NCI-H345 (cell line): ENCODE measurements around the gene C5orf15.
A peak's percentile ranks its signal among the peaks of the same experiment; 100 is the strongest.
"Not testable (repeated sequence)": the region's sequence is repeated elsewhere in the genome, so short reads cannot be mapped to it uniquely, and the experiment has no call there.

Experiments
- DNase-seq: peaks from one replicate; lab custom pipeline; 2025; lab: John Stamatoyannopoulos, UW

Gene C5orf15

DNA sequence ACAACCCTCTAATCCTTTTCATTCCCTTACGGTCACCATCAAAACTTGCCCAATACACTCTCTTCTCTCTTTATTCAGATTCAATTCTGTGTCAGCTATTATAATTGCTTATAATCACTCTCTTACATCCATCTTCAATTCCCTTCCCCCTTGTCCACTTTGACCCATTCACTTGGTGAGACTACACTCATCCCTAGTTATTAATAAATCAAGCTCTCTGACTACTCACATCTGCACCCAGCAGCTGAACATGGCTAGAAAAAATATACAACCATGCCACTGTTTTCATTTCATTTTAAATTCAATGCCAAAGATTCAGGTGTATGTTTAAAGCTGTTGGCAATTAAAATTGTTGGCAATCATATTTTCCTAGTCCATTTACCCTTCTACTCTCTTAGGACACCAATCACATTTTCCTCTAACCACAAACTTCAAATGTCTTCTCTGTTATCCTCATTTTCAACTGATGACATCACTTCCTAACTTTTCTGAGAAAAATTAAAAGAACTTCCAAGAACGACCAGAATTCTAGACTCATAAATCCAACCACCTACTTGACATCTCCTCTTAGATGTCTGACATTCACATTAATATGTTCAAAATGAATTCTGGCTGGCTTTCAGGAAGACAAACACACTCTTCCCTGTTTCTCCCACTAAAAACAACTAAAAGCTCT is 5.5 kb downstream of the C5orf15 start:
- no peak for DNase-seq

DNA sequence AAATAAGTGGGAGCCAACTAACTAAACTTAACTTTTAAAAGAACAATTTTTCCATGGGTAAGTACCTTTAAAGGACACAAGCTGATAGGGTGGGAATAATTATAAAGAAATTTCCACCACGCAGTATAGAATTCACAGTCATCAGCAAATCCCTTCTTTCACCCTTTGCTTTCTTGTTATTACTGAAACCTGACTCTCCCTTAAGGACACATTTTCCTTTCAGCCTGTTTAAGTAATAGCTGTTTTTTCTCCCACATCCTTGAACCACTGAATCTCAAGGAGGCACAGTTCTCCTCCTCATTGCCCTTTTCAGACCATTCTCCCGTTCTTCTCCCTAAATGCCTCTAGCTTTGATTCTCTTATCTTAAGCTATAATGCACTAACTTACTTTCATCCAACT is 6.3 kb downstream of the C5orf15 start:
- no peak for DNase-seq

DNA sequence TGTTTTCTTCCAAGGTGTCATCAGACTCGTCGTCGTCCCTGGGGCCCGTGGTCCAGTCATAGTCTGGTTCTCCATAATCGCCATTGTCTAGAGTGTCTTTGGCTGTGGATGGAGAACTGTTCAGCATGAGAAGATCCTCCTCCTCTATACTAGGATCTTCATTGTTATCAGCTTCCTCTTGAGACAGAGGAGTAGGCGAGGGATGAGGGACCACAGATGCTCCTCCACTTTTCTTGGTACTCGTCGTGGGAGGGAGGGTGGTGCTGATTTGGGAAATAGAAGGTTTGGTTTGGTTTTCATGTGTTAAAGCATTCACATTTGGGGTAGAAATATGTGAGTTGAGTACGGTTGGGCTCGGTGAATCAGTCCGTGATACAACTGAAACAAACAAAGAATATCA is 8.8 kb downstream of the C5orf15 start:
- no peak for DNase-seq

DNA sequence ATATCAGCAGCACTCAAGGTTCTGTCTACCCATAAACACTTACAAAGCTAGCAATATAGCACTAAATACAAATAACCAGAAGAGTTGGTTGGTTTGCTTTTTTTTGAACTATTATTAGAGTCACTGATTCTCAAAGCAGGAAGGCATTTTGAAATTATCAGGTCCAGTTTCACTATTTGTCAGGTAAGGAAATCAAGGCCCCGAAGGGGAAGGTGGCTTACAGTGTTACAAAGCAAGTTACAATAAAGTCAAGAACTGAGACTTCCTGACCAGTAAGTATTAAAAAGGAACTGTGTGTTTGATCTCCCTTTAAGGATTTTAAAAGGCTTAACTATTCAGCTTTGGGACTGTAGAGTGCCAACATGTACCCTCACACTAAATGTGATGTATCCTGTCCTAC is 10.8 kb downstream of the C5orf15 start:
- DNase-seq: no peak

DNA sequence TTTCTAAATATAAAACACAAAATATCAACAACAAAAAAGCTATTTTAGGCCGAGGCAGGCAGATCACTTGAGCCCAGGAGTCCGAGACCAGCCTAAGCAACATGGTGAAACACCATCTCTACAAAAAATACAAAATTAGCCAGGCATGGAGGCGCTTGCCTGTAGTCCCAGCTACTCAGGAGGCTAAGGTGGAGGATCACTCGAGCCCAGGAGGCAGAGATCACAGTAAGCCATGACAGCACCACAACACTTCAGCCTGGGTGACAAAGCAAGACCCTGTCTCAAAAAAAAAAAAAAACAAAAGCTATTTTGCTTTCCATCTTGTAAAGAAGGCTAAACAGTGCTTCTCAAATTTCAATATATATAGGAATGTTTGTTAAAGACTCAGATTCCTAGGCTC is 11.3 kb downstream of the C5orf15 start:
- DNase-seq: no peak

DNA sequence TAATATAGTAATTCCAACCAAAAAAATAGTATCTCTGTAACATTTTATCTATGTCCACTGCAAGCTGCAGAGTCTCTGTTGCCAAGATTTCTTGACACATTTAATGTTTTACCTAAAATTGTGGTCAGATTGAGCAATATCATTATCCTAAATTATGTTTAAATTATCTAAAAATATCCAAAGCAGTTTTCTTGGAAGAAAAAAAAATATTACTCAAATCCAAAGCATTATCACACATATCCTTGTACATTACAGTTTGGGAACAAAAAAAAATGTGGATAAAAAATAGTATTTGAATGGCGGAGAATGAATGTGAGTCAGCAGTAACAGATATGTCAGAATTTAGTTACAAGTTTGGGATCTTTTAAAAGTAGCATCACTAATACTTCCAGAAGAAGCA is 12.2 kb downstream of the C5orf15 start:
- not testable (repeated sequence) for DNase-seq

DNA sequence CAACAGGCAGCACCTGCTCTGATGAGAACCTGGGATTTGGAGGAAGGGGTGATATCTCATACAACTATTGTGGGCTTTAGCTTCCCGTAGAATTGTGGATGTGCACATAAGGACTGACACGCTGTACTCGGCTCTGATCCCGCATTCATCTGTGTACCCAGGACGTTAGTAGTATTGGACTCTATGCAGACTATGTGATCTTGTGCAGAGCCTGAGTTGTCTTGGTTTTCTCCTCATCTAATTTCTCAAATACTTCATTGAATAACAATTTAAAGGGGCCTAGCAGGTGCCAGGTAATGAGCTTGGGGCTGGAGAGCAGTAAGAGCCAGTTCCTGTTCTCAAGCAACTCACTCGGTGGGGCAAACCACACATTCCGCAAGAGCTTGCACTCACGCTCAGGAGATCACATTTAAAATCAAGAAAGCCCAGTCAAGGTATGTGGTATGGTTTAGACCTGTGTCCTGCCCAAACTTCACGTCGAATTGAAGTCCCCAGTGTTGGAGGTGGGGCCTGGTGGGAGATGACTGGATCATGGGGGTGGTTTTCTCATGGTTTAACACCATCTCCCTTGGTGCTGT is 14.8 kb downstream of the C5orf15 start:
- DNase-seq: no peak

DNA sequence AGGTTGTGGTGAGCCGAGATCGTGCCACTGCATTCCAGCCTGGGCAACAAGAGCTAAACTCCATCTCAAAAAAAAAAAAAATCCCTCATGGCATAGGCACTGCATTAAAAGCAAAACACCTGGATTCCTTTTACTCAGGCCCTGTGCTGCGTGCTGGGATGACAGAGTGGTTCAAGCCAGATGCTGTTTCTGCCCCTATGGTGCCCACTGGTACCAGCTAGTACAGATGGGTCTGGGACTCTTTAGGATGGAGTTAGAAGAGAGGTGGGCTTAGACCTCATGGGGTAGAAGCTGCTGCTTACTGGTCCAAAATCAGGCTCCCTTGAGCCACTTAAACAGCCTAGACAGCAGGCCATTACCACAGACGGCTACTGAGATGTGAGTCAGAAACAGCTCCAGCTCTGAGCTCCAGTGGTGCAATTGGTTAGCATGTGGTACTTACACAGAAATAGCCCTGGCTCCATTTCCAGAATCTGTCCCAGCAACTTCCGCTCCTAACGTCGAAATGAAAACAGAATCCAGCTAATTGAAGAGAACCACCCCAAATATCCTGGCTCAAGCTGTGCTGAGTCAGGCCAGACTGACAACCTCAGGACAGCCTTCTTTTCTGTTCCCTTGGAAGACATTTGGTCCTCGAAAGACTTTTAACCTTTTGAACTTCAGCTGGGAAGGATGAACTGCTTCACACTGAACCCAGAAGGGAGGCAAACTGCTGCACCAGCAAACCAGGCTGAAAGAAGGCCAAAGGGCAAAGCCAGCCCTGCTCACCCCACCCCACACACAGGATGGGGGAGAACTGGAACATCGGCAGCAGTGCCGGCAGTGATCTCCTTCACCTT is 15.5 kb downstream of the C5orf15 start:
- no peak for DNase-seq

DNA sequence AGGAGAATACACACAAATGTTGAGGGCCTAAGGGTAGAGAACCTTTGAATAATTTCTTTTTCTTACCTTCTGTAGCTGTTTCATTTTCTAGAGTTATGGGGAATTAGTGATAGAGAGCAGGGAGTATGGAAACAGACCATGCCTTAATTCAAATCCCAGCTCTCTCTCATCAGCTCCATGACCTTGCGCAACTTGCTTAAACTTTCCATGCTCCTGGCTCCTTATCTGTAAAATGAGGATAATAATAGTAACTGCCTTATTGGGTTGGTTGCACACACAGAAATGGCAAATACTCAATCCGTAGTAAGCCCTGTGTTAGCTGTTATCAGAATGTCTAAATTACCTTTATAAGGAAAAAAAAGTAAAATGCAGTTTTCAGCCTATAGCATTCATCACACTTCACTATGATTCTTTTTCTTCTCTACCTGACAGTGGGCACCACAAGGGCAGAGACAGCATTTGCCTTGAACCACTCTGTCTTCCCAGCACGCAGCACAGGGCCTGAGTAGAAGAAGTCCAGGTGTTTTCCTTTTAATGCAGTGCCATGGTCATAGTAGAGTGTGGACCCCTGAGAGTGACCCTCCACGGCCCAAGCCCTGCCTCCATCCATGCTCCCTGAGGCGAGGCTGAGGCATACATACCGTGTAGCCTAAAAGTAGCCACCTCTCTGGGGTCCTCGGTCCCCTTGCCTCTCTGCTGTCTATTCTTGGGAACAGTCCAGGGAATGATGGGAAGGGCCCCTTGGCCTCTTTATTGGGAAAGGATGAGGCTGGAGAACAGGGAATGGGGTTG is 17.4 kb downstream of the C5orf15 start:
- no peak for DNase-seq

DNA sequence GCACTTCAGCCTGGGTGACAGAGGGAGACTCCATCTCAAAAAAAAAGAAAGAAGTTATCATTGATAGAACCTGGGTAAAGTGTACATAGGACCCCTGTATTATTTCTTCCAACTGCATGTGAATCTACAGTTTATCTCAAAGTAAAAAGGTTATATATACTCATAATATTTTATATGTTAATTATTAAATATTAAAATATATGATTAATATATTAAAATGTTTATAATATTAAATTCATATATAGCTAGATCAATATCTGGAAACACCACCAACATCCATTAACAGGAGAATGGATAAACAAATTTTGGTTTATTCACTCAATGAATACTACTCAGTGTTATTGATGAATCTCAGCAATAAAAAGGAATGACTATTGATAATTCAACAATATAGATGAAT is 19.7 kb downstream of the C5orf15 start:
- DNase-seq: no peak

DNA sequence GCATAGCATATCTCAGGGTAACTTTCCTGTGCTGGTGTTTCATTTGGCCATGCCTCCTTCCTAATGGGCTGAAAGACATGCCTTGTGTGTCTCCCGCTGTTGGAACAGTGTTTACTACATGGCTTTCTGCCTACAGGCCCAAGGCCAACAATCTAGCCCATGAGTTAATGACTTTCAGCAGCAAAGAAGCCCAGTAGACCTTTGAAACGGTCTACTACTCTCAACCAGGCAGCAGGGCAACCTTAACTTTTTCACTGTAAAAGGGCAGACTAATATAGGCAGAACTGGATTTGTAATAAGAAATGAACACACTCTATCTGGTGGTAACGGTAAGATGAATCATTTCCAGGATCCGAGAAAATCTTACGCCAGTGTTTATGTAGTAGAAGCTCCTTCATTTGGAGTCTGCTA is 21.0 kb downstream of the C5orf15 start:
- no peak for DNase-seq

DNA sequence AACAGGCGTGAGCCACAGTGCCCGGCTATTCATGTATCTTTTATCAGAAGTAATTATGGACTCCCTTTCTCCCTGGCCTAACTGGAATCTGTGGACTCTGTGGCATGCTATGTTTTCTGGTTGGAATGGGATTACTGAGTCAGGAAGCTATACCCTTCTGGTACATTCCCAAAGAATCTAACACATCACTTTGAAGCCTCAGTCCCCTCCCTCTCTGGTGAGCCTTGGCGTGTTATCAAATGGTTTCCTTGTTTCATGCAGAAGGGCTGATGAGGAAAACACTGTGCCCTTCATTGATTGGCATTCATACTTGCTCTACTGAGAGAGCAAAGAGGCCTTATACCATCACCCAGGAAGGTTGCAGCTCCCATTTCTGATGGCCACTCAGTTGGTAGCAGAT is 22.9 kb downstream of the C5orf15 start:
- DNase-seq: no peak

DNA sequence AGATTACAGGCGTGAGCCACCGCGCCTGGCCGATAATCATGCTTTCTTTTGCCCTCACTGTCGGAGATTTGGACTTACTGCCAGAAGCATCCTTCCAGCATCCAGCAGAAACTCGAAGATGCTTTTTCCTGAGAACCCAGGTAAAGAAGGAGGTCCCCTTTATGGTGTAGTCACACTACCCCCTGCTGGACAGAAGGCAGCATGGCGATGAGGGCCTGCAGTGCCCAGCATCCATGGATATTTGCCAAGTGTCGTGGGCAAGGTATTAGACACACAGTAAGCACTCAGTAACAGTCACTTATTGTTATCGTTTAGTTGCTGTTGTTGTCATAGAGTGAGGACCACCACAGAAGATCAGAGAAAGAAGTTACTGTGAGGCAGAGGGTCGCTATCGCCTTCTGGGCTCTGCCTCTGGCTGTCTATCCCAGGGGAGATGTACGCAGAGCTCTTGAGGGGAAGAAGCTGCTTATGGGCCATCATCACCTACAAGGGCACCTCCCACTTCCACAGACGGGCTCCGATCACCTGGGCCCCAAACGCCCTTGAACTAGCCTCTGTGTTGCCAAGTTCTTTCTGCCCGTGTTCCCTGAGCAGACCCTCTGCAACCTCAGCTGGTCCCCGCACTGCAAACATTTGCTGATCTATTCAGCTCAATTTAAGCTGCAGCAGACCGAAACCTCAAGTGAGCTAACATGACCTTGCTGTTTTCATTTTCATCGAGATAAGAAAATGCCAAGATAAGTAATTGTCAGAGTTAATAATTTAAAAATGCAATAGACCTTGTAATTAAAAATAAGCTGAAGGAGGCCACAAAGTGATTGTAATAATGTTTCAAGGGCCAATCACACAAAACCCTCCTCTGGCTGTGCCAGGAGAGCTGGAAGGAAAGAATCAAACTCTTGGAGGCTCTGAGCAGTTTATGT is 23.9 kb downstream of the C5orf15 start:
- DNase-seq: peak; percentile 63

DNA sequence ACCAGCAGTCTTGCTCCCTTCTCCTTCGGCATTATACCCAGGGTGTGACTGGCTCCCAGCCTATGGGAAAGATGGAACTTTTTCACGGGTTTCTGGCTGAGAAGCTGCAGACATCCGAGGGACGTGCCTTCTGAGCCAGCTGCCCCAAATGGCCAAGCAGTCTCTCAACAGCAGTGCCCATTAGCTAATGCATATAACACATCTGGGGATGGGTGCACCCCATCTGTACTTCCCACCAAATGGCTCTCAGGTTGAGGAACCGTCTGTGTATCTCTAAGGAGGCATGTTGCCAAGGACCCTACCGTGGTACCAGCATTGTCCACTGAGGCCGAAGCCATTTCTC is 25.0 kb downstream of the C5orf15 start:
- no peak for DNase-seq

DNA sequence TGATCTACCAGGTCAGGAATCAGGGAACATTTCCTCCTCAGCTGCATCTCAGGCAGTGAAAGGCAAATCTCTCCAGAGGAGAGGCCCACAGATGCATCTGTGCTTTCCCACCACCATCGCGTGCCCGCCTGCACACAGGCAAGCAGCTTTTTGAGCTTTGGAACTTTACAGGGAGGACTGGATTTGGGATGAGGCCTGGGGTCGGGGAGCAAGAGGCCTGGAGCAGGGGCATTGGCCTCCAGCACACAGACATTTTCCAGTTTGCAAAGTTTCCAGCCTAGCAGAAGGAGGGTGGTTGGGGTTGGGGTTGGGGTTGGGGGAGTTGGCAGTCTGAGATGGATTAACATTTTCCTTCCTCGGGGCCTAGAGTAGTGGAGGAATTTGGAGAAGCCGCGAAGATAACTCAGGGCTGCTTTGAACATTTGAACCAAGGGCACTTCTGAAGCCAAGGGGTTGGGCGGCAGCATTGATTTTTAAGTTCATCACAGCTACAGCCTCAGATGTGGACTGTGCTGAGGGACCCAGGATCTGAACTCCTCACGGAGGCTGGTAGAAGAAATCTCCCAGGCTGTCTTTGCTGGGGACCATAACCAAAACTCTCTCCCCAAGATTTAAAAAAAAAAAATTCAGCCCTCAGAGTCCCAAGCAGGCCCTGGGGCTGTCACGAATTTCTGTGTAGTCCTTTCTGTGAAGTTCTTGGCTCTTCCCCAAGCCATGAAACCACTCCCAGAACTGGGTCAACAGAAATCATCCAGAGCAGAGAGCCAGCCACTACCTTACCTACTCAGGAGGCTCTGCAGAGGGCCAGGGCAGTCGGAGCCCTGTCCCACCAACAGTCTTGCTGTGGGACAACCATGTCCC is 25.6 kb downstream of the C5orf15 start:
- no peak for DNase-seq

DNA sequence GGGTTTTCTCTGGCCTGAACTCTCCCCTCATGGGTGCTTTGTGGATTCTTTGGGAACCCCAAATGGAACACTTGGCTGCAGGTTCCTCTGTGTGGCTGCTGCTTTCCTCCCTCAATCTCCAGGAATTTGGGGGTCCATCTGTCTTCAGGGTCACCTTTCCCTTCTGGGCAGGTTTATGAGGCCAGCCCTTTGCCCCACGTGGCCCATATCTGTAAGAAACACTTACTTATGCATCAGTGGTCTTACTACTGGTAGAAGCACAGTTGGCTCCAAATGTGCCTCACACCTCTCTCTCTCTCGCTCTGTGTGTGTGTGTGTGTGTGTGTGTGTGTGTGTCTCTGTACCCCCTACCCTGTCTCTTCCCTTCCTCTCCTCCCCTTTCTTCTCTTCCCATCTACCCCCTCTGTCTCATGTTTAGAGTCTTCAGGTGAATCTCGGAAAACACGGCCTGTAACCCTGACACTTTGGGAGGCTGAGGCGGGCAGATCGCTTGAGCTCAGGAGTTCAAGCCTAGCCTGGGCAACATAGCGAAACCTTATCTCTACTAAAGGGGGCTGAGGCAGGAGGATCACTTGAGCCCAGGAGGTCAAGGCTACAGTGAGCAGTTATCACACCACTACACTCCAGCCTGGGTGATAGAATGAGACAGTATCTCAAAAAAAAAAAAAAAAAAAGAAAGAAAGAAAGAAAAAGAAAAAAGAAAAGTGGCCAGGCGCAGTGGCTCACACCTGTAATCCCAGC is 26.8 kb downstream of the C5orf15 start:
- no peak for DNase-seq

DNA sequence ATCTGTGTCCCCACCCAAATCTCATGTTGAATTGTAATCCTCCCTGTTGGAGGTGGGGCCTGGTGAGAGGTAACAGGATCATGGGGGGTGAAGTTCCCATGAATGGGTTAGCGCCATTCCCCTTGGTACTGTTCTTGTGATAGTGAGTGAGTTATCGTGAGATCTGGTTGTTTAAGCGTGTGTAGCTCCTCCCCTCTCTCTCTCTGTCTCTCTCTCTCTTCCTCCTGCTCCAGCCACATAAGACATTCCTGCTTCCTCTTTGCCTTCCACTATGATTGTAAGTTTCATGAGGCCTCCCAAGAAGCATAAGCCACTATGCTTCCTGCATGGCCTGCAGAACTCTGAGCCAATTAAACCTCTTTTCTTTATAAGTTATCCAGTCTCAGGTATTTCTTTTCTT is 28.8 kb downstream of the C5orf15 start:
- DNase-seq: no peak

DNA sequence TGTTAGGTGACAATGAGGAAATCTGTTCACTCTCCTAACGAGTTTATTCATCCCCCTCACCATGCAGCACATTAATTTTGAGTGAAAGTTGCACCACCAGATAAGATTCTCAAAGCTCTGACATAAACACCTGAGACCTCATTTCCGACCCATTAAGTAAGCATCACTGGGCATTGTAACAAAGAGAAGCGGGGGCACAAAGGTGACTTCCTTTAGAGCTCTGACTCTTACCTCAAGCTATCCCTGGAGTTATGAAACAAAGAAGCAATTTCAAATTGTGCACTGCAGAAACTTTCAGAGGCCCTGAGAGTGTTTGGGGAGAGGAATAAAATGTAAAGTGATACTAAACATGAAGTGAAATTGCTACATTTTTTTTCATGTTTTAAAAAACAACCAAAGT is 29.5 kb downstream of the C5orf15 start:
- no peak for DNase-seq

DNA sequence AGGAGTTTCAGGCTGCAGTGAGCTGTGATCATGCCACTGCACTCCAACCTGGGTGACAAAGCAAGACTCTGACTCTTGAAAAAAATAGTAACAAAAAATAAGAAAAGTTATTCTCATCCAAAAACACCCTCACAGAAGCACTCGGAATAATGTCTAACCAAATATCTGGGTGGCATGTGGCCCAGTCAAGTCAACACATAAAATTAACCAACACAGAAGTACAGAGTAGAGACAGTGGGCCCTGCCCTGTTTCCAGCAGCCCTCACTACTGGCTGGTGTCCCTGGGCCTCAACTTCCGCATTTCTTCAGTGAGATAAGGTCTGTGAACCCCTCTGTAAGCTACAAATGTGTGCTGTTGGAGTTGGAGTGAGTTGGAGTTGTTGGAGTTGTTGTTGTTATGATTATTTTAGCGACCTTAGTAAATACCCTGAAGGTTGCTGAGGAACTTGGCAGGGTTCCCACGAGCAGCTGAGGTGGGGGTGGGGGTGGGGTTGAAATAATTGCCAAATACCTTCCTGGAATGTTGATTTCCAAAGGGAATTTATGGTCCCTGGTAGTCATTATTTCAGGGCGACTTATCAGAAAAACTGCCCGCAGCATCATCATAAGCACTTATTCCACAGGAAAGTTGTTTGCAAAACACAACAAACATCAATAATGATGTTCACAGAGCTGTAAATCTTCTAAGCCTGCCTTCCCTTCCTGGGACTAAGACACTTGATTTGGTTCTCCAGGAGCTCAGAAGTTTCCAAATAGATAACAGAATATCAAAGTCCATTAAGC is 30.2 kb downstream of the C5orf15 start:
- no peak for DNase-seq
